B cell (primary cell): ENCODE results near the gene HEPACAM. TPM values are rescaled to one million over a fixed set of nuclear protein-coding genes. Genes with fewer than 3 reads are reported as not detected.

Source experiments
- ATAC-seq: fragments of 200-7000 bp; cut with Tn5 transposase; one replicate; pipeline ENCODE4 v1.10.0; 2021; ENCODE audit warnings: low read depth, mild to moderate bottlenecking, moderate number of reproducible peaks, moderate library complexity
- CTCF ChIA-PET: fragments of 350-600 bp; sonication (Branson Sonifier 250); formaldehyde crosslinking; loops from one replicate; lab custom pipeline; 2021; ENCODE audit warnings: antibody characterized with exemption, inconsistent platforms; lab: Charles Lee
- POLR2A ChIA-PET: fragments of 350-600 bp; sonication (Branson Sonifier 250); formaldehyde crosslinking; loops from one replicate; lab custom pipeline; 2021; ENCODE audit warnings: antibody characterized with exemption; lab: Charles Lee
- DNase-seq: peaks from one replicate; pipeline ENCODE4 v3.0.0; 2013
- H2AFZ ChIP-seq: 2 replicates; pipeline ENCODE4 v1.6.1; 2012; ENCODE audit warnings: mild to moderate bottlenecking, low read depth, low read length; ENCODE audit not compliant: insufficient read depth, poor library complexity, severe bottlenecking
- H3K27ac ChIP-seq, 2 donors: 1 replicate in 1 of 2; 2 replicates in 1 of 2; pipeline ENCODE4 v1.5.1; 2012 to 2013; ENCODE audit warnings: low read length in 2 of 2, mild to moderate bottlenecking in 2 of 2, moderate library complexity in 1 of 2
- H3K27me3 ChIP-seq, 4 experiments: fragments of 200-600 bp in 1 of 4; sonication (generic) in 1 of 4; replicated peaks in 1 of 4; 1 replicate in 2 of 4; 2 replicates in 2 of 4; pipeline versions ENCODE4 v1.6.1 to v1.7.0; 2013 to 2016; ENCODE audit warnings: low read length in 3 of 4, mild to moderate bottlenecking in 2 of 4, mixed read lengths in 1 of 4, moderate library complexity in 1 of 4; ENCODE audit not compliant: insufficient read depth in 4 of 4, control insufficient read depth in 3 of 4; ENCODE audit errors: control extremely low read depth in 1 of 4
- H3K36me3 ChIP-seq, 2 experiments: replicated peaks in 1 of 2; 1 replicate in 1 of 2; 2 replicates in 1 of 2; pipeline versions ENCODE4 v1.6.1 to v1.7.1; 2013; ENCODE audit warnings: low read length in 1 of 2; ENCODE audit not compliant: insufficient read depth in 2 of 2, control insufficient read depth in 1 of 2; ENCODE audit errors: control extremely low read depth in 1 of 2, extremely low read depth in 1 of 2
- H3K4me1 ChIP-seq, 2 donors: fragments of 200-600 bp in 1 of 2; sonication (generic) in 1 of 2; 1 replicate in 1 of 2; 2 replicates in 1 of 2; pipeline versions ENCODE4 v1.5.1 to v1.6.1; 2013 to 2017; ENCODE audit warnings: low read length in 2 of 2; ENCODE audit not compliant: control insufficient read depth in 2 of 2, insufficient read depth in 2 of 2
- H3K4me2 ChIP-seq: replicated peaks from 2 replicates; pipeline ENCODE3; 2012; ENCODE audit warnings: mild to moderate bottlenecking, low read depth, low read length; ENCODE audit not compliant: poor library complexity, severe bottlenecking
- H3K4me3 ChIP-seq, 5 experiments: fragments of 200-600 bp in 1 of 5; sonication (generic) in 1 of 5; 1 replicate in 3 of 5; 2 replicates in 2 of 5; pipeline versions ENCODE4 v1.5.1 to v1.7.0; 2011 to 2016; ENCODE audit warnings: low read length in 4 of 5, mild to moderate bottlenecking in 4 of 5, low read depth in 2 of 5, control low read depth in 1 of 5, moderate library complexity in 1 of 5; ENCODE audit not compliant: insufficient read depth in 1 of 5; ENCODE audit errors: control extremely low read depth in 1 of 5, extremely low read depth in 1 of 5
- H3K79me2 ChIP-seq: fragments of 200-600 bp; sonication (generic); one replicate; pipeline ENCODE4 v1.6.0; 2016; ENCODE audit warnings: low read length; ENCODE audit not compliant: control insufficient read depth, insufficient read depth
- H3K9ac ChIP-seq: fragments of 200-600 bp; sonication (generic); 2 replicates; pipeline ENCODE4 v1.6.1; 2017; ENCODE audit warnings: mild to moderate bottlenecking, low read length, moderate library complexity
- H3K9me3 ChIP-seq, 3 donors: one replicate each; pipeline versions ENCODE4 v1.6.1 to v1.7.1; 2013; ENCODE audit warnings: low read length in 2 of 3; ENCODE audit not compliant: control insufficient read depth in 2 of 3, insufficient read depth in 1 of 3; ENCODE audit errors: control extremely low read depth in 1 of 3
- H4K20me1 ChIP-seq: 2 replicates; pipeline ENCODE4 v1.6.0; 2012; ENCODE audit warnings: mild to moderate bottlenecking, low read length; ENCODE audit not compliant: insufficient read depth, control insufficient read depth, poor library complexity, severe bottlenecking
- H3K27ac Mint-ChIP-seq: one replicate; pipeline ENCODE4 v1.8.0; 2021; ENCODE audit warnings: mixed read lengths
- H3K27me3 Mint-ChIP-seq: one replicate; pipeline ENCODE4 v1.8.0; 2021; ENCODE audit warnings: mixed read lengths
- H3K4me1 Mint-ChIP-seq: one replicate; pipeline ENCODE4 v1.8.0; 2021; ENCODE audit warnings: mixed read lengths
- H3K4me3 Mint-ChIP-seq: one replicate; pipeline ENCODE4 v1.8.0; 2021; ENCODE audit warnings: mixed read lengths
- H3K9me3 Mint-ChIP-seq: one replicate; pipeline ENCODE4 v1.8.0; 2022; ENCODE audit warnings: mixed read lengths; ENCODE audit not compliant: insufficient read depth
- EZH2 ChIP-seq: IDR thresholded peaks from 2 replicates; pipeline ENCODE4 v1.6.1; 2012; ENCODE audit warnings: borderline replicate concordance, low read depth, mild to moderate bottlenecking, moderate library complexity, low read length; ENCODE audit not compliant: insufficient read depth, poor library complexity, severe bottlenecking
- WGBS: methylation state at CpG from one replicate; pipeline ENCODE4 v1.1.5; 2013; ENCODE audit warnings: missing lambda C conversion rate; ENCODE audit not compliant: insufficient coverage; 5-methylcytosine and 5-hydroxymethylcytosine counted together
- intact Hi-C: fragments of 100-400 bp; cut with micrococcal nuclease; formaldehyde crosslinking; loops from one replicate; pipeline ENCODE4 v1.10.0; 2022
- polyA plus RNA-seq: library from polyadenylated mRNA; depleted of rRNA; stranded (reverse); fragments of >200 nt; gene quantifications from 2 replicates; pipeline ENCODE4 v1.2.3, GENCODE V29; 2012
- total RNA-seq, 2 donors: library from RNA; stranded (reverse); fragments of 120-200 nt in 1 of 2; gene quantifications; 1 replicate in 1 of 2; 2 replicates in 1 of 2; pipeline versions ENCODE4 v1.2.3 to v1.2.4, GENCODE V29; 2013 to 2022
- TF ChIP-seq, protein P1 (sequence below): fragments of 200-600 bp; IDR thresholded peaks from one replicate; pipeline ENCODE4 v1.8.0; 2022; ENCODE audit warnings: antibody characterized with exemption, mild to moderate bottlenecking

The HEPACAM gene
- total and polyA plus RNA-seq, 2 donors (not counting 1 experiment from before 2014, with no cell fraction given): not detected

DNA sequence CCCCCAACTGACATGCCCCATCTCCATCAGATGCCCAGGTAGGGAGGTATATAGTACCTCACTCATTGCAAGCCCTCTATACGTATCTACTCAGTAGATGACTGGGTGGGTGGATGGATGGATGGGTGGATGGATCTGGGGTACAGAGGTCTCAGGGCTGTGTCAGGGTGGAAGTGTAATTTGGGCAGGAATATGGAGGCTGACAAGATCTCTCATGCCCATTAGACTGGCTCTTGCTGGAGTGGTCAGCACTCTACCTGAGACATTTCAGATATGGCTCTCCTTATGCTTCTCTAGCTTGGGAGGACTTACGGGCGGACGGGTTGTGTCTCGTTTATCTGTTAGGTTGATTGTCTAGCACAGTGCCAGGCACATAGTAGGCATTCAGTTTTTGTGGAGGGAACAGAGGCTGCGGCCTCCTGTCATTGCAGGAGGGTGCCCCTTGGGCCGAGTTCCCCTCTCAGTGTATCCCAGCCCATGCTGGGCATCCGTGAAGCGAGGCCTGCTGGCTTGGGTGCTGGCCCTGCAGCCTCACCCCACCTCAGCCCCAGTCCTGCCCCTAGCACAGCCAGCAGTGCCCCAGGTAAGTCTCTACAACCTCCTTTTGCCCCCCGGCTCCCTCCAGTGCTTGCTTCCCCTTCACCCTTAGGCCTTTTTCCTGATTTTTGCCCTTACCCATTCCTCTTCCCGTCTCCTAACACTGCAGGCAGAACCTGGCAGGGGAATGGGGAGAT lies 56.9 kb downstream of the HEPACAM start:
- ATAC-seq: no peak
- TF ChIP-seq EZH2: no peak
- Histone ChIP-seq H3K4me2 (no peak overlapping the region), H3K79me2 (no peaks in the 10 kb centered on the region), H3K36me3 (no peaks in the 10 kb centered on the region), H2AFZ (no peak overlapping the region), H3K9ac (no peak overlapping the region), H3K27ac (no peak overlapping the region), H3K4me3 (no peak overlapping the region), H3K9me3 (peaks cover 0 to 22% (median 0%) of the 10 kb centered on the region in 3 donors), H3K4me1 (peaks cover 19 to 22% of the 10 kb centered on the region in 2 donors), H3K27me3 (peaks cover 0 to 52% (median 15%) of the 10 kb centered on the region in 4 experiments), H4K20me1 (no peaks in the 10 kb centered on the region)
- Mint-ChIP-seq H3K9me3 (no peaks in the 10 kb centered on the region), H3K27ac (no peak overlapping the region), H3K4me1 (peaks cover 24% of the 10 kb centered on the region), H3K27me3 (peaks cover 55% of the 10 kb centered on the region), H3K4me3 (peak overlapping the region; percentile 9)
- ChIA-PET CTCF (no interaction called here), POLR2A (no interaction called here)
- DNase-seq: no peak
- 94% methylated on average over 8 of the region's 11 CpGs for WGBS
- intact Hi-C loops: loop anchor here (5.0 kb wide), 2 partner anchors 42 to 73 kb away; partner anchors contain the start of gene CCDC15

DNA sequence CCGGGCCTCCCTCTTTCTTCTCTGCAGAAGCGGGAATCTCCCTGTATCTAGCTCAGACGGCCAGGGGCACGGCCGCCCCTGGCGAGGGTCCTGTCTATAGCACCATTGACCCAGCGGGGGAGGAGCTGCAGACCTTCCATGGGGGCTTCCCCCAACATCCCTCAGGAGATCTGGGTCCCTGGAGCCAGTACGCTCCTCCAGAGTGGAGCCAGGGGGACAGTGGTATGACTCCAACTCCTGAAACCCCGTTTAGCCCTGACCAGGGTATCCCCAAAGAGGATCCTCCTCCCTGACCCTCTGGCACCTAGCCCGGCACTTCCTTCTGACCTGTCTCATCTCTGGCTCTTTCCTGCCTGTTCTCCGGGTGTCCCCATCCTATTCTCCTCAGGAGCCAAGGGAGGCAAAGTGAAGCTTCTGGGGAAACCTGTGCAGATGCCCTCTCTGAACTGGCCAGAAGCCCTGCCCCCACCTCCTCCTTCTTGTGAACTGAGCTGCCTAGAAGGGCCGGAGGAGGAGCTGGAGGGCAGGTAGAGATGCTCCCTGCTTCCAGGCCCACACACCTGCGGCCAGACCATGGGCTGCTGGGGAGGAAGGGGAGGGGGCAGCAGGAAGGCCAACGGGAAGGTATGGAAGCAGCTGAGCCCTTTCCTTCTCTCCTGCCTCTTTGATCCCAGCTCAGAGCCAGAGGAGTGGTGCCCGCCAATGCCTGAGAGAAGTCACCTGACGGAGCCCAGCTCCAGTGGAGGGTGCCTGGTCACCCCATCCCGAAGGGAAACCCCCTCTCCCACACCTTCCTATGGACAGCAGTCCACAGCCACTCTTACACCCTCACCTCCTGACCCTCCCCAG lies 57.7 kb downstream of the HEPACAM start:
- Histone ChIP-seq H3K9me3 (peaks cover 0 to 22% (median 0%) of the 10 kb centered on the region in 3 donors), H3K9ac (no peak overlapping the region), H3K4me3 (no peak overlapping the region), H3K36me3 (no peaks in the 10 kb centered on the region), H3K27ac (no peak overlapping the region), H3K4me1 (peaks cover 19 to 22% of the 10 kb centered on the region in 2 donors), H4K20me1 (no peaks in the 10 kb centered on the region), H3K27me3 (peaks cover 0 to 59% (median 16%) of the 10 kb centered on the region in 4 experiments), H3K79me2 (no peaks in the 10 kb centered on the region), H3K4me2 (no peak overlapping the region), H2AFZ (no peak overlapping the region)
- Mint-ChIP-seq H3K9me3 (no peaks in the 10 kb centered on the region), H3K4me3 (peak overlapping the region; percentile 90), H3K27me3 (peaks cover 60% of the 10 kb centered on the region), H3K27ac (no peak overlapping the region), H3K4me1 (peaks cover 24% of the 10 kb centered on the region)
- ATAC-seq (no peak), DNase-seq (no peak)
- no peak for TF ChIP-seq EZH2
- TF ChIP-seq, protein P1, sequence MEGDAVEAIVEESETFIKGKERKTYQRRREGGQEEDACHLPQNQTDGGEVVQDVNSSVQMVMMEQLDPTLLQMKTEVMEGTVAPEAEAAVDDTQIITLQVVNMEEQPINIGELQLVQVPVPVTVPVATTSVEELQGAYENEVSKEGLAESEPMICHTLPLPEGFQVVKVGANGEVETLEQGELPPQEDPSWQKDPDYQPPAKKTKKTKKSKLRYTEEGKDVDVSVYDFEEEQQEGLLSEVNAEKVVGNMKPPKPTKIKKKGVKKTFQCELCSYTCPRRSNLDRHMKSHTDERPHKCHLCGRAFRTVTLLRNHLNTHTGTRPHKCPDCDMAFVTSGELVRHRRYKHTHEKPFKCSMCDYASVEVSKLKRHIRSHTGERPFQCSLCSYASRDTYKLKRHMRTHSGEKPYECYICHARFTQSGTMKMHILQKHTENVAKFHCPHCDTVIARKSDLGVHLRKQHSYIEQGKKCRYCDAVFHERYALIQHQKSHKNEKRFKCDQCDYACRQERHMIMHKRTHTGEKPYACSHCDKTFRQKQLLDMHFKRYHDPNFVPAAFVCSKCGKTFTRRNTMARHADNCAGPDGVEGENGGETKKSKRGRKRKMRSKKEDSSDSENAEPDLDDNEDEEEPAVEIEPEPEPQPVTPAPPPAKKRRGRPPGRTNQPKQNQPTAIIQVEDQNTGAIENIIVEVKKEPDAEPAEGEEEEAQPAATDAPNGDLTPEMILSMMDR: no peak
- intact Hi-C loops: loop anchor here (5.0 kb wide), 2 partner anchors 41 to 74 kb away; partner anchors contain the start of gene CCDC15
- ChIA-PET CTCF (no interaction called here), POLR2A (no interaction called here)
- WGBS: 81% methylated on average over 16 of the region's 17 CpGs
